Lung microvascular endothelial cell (primary cell): ENCODE data around the gene ZNF672. TPM values are rescaled to one million over a fixed set of nuclear protein-coding genes. Genes with fewer than 3 reads are reported as not detected.
"Not testable (repeated sequence)": the region's sequence is repeated elsewhere in the genome, so short reads cannot be mapped to it uniquely, and the experiment has no call there.

Source experiments
- DNase-seq, 2 donors: peaks; one replicate each; pipeline versions ENCODE4 v3.0.0 to v3.0.0-alpha.2; 2010; ENCODE audit warnings: low read depth in 2 of 2
- total RNA-seq: library from RNA; depleted of rRNA; stranded (reverse); fragments of >200 nt; gene quantifications from 2 replicates; pipeline ENCODE4 v1.2.1, GENCODE V29; 2014

The ZNF672 gene
- total RNA-seq, 1 donor from 2014 or later = 16.7 TPM

GRCh38 chr1:248852481-248853405, 14.7 kb downstream of the ZNF672 start:
- DNase-seq = no peak

DNA sequence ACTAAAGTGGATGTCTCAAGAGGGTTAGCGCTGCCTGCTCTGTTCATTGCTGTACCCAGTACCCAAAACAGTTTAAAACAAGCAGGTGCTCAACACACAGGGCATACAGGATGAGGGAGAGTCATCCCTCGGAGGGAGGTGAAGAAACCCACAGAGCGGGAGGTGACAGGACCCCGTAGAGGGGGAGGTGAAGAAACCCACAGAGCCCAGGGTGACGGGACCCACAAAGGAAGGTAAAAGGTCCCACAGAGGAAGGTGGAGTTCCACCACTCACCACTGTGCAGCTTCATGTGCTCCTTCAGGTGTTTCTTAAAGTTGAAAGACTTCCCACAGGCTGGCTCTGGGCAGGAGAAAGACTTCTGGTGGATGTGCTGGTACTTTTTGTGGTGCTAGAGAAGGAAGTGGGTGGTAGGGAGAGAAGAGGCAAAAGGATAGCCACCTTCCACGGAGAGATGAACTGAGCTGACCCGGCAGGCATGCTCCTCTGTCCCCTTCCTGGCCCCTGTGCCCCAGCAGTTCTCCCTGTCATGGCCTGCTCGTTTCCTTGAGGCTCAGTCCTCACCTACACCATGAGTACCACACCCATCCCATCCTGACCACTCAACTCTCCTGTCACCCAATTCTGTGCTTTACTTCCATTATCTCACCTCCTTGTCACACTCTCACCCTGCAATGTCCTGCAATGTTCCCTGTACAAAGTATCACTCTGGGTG, 15.8 kb downstream of the ZNF672 start:
- no peak for DNase-seq

DNA sequence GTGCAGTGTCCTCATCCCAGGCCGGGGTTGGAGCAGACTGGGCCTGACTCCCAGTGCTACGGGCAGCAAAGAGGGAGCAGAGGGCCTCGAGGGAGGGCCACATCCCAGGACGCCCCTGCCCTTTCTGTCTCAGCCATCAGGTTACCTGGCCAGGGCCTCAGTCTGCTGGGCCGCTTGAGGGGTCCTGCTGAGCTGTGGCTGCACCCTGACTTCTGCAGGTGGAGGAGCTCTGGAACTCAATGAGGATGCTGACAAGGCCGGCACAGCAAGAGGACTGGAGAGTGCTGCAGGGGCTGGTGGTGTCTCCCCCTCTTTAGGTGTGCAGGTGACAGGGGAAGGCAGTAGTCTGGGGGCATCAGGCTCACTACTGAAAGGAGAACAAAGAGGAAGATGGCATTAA, 17.6 kb downstream of the ZNF672 start:
- DNase-seq = no peak

- no peak for DNase-seq
Measured at GRCh38 chr1:248856176-248856575, 18.2 kb downstream of the ZNF672 start.

DNA sequence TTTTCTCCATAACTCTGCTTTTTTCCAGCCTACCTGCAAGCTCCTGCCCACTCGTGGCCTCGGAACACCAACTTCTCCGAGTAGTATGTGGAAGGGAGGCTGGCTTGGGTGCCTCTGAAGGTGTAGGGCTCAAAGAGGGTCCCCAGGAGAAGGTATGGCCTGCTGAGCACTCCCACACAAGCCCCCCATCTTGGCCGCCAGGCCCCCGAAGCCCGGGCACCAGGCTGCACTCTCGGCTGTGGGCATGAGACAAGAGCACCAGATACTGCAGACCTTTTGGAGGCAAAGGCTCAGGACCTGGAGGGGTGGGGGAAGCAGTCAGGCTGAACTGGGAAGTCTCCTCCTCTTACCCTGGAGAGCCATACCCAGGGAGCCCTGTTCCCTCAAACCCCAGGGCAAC, 19.2 kb downstream of the ZNF672 start:
- no peak for DNase-seq

DNA sequence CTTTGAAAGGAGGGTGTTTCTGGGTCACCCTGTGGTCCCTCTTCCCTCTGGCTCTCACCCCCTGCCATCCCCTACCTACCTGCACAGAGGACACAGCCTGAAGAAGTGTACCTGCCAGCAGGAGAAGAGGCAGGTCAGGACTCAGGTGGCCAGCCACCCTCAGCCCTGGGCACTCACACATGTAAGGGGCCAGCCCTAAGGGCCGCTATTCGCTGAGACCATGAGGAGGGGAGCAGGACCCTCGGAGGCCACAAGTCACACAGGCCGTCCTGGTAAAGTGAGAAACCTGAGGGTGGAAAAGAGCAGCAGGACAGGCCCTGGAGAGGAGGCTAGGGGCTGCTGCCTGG, 19.7 kb downstream of the ZNF672 start:
- DNase-seq = no peak

GRCh38 chr1:248858096-248858890, 20.3 kb downstream of the ZNF672 start:
- peak; percentile 51 to 83 for DNase-seq

- DNase-seq = peak; percentile 98
Measured at GRCh38 chr1:248858891-248859889, 21.2 kb downstream of the ZNF672 start, which contains the start of gene ZNF692. Gene ZNF692 (minus strand): TSS chr1:248859085. CDS start chr1:248858309, 776 bp downstream.

GRCh38 chr1:248860007-248860406, 22.0 kb downstream of the ZNF672 start:
- DNase-seq = no peak

DNA sequence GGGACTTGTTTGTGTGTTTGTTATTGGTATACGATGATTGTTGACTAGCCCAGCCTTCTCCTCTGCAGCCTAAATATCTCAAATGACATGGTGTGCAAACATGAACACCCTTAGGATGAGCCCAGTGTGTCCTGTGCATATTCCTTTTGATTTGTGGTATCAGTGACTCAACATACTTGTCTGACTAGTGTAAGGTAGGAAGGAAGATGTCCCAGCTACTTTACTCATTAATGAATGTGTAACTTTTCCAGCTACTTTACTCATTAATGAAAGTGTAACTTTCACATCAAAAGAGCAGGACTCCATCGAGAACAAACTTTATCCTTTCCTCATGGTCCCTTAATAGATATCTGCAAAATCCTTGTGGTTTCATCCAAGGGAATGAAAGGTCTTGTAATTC, 23.6 kb downstream of the ZNF672 start:
- no peak for DNase-seq

GRCh38 chr1:248862695-248862997, 24.6 kb downstream of the ZNF672 start:
- DNase-seq = no peak

- DNase-seq = peak; percentile 64 to 71
Measured at GRCh38 chr1:248862998-248863881, 25.2 kb downstream of the ZNF672 start.

DNA sequence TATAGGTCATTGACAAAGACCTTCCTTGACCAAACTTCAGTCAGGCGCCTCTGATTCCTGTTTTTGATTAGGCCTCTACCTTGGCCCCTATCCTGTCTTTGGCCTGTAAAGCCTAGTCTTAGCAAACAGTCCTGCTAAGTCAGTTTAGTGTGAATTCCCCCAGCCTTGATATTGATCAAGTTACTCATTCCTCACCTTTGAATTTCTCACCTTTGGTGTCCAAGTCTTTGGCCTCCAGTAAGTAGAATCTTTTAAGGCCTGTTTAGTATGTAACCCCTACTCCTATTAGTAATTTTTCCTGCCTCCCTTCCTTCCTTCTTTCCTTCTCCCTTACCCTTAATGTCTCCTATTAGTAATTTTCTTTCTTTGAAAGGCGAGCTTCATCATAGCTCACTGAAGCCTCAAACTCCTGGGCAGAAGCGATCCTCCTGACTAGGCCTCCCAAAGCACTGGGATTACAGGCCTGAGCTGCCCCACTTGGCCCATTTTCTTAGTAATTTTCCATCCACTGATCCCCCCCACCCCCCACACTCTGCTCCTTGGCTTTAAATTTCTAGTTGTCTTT, 33.9 kb downstream of the ZNF672 start:
- no peak for DNase-seq

DNA sequence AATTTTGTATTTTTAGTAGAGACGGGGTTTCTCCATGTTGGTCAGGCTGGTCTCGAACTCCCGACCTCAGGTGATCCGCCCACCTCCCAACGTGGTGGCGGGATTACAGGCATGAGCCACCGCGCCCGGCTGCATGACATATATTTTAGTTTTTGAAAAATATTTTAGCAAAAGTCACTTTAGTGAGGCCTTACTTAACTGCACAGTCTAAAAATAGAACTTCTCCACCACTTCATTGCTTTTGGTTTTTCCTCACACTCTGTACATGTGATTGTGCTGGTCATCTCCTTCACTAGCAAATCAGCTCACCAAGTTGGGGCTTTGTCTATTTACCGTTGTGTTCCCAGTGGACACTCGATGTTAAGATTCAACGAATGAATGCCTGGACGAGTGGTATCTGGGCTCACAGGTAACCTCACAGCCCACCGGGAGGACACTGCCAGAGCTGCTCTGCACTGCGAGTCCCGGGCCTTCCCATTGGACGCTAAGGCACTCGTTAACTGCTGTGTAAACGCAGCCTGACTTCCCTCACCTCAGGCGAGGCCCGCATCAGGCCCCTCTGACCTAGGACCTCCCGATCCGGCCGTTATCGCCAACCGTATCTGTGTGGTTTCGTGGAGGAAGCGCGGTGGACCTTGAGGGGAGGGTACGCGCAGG, 34.9 kb downstream of the ZNF672 start:
- peak; percentile 68 to 77 for DNase-seq

DNA sequence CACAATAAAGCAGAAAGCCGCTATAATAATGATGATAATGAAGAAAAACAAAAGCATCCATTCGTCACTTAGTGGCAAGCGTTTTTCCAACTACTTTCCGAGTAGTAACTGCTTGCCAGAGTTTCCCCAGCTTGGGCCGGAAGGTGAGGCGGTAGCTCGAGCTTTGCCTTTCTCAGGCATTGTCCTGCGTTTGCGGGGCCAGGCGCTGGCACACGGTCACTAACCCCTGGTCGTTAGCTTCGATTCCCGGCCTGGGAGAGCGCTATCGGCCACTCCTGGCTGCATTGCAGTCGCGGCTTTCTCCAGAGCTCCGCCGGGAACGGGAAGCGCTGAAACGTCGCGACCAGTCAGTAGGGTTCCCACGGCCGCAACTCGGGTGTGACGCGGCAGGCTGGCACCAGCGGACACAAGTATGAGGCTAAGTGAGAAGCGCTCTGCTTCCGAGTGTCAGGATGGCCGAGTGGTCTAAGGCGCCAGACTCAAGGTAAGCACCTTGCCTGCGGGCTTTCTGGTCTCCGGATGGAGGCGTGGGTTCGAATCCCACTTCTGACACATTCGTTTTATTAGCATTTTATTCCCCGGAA, 35.5 kb downstream of the ZNF672 start:
- peak; percentile 96 to 97 for DNase-seq

- DNase-seq = peak; percentile 88 to 93
Measured at GRCh38 chr1:248873993-248874533, 36.0 kb downstream of the ZNF672 start.

DNA sequence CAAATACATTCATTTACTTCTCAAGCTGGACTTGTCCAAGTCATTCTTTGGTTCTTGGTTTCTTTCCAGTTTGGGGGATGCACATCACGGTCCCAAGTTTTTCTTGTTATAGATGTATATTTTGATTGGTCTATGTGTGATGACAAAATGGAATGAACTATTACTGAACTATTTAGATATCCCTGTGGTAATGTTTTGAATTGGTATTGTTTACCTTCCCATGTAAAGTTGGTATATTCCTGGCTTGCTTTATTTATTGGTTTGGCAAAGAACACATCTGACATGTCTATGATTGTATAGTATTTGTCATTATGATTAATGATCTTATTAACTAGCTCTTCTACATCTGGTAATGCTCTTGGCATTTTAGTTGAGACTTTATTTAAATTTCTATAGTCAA, 43.2 kb downstream of the ZNF672 start:
- DNase-seq = no peak

- DNase-seq = not testable (repeated sequence)
Measured at GRCh38 chr1:248882427-248882826, 44.4 kb downstream of the ZNF672 start.
